ENCODE data around the gene ANXA9.

DNA sequence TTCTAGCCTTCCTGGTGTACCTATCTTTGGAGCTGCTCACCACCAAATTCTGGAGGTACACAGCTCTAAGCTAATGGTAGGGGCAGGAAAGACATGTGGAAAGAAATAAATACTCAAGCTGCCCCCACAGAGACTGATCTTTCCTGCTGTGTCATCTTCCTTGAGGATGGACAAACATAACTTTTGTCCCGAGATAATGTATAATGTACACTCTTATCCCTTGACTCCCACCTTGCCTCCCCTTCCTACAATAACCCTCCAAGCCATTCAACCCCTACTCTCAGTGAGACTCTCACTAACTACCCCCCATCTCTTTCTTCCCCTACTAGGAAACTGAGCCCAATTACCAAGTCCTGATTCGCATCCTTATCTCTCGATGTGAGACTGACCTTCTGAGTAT, 12.2 kb downstream of the ANXA9 start:
- TF ChIP-seq, protein P1, sequence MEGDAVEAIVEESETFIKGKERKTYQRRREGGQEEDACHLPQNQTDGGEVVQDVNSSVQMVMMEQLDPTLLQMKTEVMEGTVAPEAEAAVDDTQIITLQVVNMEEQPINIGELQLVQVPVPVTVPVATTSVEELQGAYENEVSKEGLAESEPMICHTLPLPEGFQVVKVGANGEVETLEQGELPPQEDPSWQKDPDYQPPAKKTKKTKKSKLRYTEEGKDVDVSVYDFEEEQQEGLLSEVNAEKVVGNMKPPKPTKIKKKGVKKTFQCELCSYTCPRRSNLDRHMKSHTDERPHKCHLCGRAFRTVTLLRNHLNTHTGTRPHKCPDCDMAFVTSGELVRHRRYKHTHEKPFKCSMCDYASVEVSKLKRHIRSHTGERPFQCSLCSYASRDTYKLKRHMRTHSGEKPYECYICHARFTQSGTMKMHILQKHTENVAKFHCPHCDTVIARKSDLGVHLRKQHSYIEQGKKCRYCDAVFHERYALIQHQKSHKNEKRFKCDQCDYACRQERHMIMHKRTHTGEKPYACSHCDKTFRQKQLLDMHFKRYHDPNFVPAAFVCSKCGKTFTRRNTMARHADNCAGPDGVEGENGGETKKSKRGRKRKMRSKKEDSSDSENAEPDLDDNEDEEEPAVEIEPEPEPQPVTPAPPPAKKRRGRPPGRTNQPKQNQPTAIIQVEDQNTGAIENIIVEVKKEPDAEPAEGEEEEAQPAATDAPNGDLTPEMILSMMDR (IDR thresholded peaks at IDR 0.05) = no peak
- no peak for TF ChIP-seq POLR2A (IDR thresholded peaks at IDR 0.05)
